Omental fat pad (tissue), 4 donors: ENCODE measurements around the gene EEA1. TPM values are rescaled to one million over a fixed set of nuclear protein-coding genes. Genes with fewer than 3 reads are reported as not detected.

Experiments
- ATAC-seq: fragments of 150-250 bp; one replicate; pipeline ENCODE4 v1.9.1; 2016; ENCODE audit warnings: mild to moderate bottlenecking, moderate library complexity; ENCODE audit not compliant: low FRiP score
- DNase-seq: peaks from one replicate; pipeline ENCODE4 v3.0.0-alpha.2; 2019; ENCODE audit warnings: low spot score
- total RNA-seq, 4 donors: library from RNA; depleted of rRNA; stranded (reverse); fragments of >200 nt; gene quantifications; one replicate each; pipeline ENCODE4 v1.1.0, GENCODE V29; 2016
- TF ChIP-seq, protein P1 (sequence below), 3 donors: fragments of 450-650 bp; IDR thresholded peaks; one replicate each; pipeline ENCODE4 v1.5.1; 2016 to 2017; ENCODE audit warnings: antibody characterized with exemption in 3 of 3, mild to moderate bottlenecking in 3 of 3, moderate library complexity in 2 of 3

EEA1 gene
- total RNA-seq, 4 donors from 2014 or later = 20.6 to 40.6 (median 25.4) TPM

GRCh38 chr12:92950011-92950410, 20.9 kb upstream of the EEA1 start:
- TF ChIP-seq, protein P1, sequence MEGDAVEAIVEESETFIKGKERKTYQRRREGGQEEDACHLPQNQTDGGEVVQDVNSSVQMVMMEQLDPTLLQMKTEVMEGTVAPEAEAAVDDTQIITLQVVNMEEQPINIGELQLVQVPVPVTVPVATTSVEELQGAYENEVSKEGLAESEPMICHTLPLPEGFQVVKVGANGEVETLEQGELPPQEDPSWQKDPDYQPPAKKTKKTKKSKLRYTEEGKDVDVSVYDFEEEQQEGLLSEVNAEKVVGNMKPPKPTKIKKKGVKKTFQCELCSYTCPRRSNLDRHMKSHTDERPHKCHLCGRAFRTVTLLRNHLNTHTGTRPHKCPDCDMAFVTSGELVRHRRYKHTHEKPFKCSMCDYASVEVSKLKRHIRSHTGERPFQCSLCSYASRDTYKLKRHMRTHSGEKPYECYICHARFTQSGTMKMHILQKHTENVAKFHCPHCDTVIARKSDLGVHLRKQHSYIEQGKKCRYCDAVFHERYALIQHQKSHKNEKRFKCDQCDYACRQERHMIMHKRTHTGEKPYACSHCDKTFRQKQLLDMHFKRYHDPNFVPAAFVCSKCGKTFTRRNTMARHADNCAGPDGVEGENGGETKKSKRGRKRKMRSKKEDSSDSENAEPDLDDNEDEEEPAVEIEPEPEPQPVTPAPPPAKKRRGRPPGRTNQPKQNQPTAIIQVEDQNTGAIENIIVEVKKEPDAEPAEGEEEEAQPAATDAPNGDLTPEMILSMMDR (IDR thresholded peaks at IDR 0.05) = no peak
- ATAC-seq = no peak
- no peak for DNase-seq

- TF ChIP-seq, protein P1 (IDR thresholded peaks at IDR 0.05) = no peak
- ATAC-seq = no peak
- no peak for DNase-seq
Measured at GRCh38 chr12:92949466-92949865, 20.4 kb upstream of the EEA1 start.

- TF ChIP-seq, protein P1 (IDR thresholded peaks at IDR 0.05) = no peak
- no peak for DNase-seq
- ATAC-seq = no peak
Measured at GRCh38 chr12:92947589-92948215, 18.6 kb upstream of the EEA1 start.

DNA sequence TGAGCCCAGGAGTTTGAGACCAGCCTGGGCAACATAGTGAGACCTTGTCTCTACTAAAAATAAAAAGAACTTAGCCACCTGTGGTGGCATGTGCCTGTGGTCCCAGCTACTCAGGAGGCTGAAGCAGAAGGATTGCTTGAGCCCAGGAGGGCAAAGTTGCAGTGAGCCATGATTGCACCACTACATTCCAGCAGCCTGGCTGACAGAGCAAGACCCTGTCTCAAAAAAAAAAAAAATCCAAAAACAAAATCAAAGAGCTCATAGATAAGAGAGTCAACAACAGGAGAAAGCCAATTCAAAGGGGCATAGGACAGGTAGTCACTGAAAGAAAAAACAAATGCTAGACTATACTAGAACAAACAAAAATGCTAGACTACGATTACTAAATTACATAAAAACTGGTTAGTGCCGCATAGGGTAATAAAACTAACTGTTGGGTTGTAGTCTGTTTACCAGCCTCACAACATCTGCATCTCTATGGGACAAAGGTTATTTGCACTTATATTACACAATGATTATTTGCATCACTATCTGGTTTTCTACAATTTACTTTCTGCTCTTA, 16.6 kb upstream of the EEA1 start:
- DNase-seq (no peak), ATAC-seq (no peak)
- TF ChIP-seq, protein P1 (IDR thresholded peaks at IDR 0.05) = no peak

DNA sequence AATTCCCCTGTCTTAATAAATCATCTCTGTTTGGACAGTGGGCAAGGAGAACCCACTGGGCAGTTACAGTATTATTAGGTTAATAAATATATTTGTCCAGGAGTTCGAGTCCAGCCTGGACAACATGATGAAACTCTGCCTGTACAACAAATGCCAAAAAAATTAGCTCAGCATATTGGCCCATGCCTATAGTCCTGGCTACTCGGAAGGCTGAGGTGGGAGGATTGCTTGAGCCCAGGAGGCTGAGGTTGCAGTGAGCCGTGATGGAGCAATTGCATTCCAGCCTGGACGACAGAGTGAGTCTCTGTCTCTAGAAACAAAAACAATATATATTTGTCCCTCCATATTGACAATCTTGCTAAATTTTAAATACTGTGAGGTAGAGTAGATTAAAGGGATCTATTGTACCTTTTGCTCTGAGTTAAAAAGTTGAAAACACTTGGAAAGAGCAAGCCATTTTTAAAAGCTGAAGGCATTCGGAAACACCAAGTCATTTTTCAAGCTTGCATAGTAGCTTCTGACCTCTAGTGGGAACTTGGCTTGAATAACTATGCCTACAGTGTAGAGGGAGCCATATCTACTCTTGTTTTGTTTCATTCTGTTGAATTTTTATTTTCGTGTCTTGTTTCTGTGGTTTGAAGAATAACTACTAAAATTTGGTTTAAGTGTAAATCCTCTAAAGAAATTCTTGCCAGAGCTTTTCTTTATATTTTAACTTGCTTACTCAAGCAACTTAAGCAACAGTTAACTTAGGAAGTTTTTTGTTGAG, 14.6 kb upstream of the EEA1 start:
- peak; percentile 80 for ATAC-seq
- TF ChIP-seq, protein P1 (IDR thresholded peaks at IDR 0.05) = no peak

GRCh38 chr12:92942905-92943304, 13.8 kb upstream of the EEA1 start:
- ATAC-seq (peak; percentile 70), DNase-seq (no peak)
- TF ChIP-seq, protein P1 (IDR thresholded peaks at IDR 0.05) = no peak

More for the DNA sequence above, 14.6 kb upstream of the EEA1 start:
- no peak for DNase-seq
